Panc1 (cell line): ENCODE measurements around the gene RALA. TPM values are rescaled to one million over a fixed set of nuclear protein-coding genes. Genes with fewer than 3 reads are reported as not detected.

Source experiments
- ATAC-seq: fragments of 200-7000 bp; cut with Tn5 transposase; 2 replicates; pipeline ENCODE4 v1.9.1; 2020; ENCODE audit warnings: mild to moderate bottlenecking, moderate library complexity
- BruUV-seq: library from RNA; stranded (reverse); fragments of 400-500 nt; replicated peaks from 2 replicates; lab custom pipeline; 2021; lab: Mats Ljungman, UMichigan
- CTCF ChIA-PET: fragments of 300-600 bp; sonication (Branson Sonifier 250); formaldehyde crosslinking; loops from one replicate; lab custom pipeline; 2022; ENCODE audit warnings: antibody characterized with exemption; lab: Charles Lee
- POLR2A ChIA-PET: fragments of 300-600 bp; sonication (Branson Sonifier 250); formaldehyde crosslinking; loops from one replicate; lab custom pipeline; 2022; ENCODE audit warnings: antibody characterized with exemption; lab: Charles Lee
- DNase-seq: peaks from one replicate; pipeline ENCODE4 v3.0.0-alpha.2; 2010; ENCODE audit warnings: low read depth, low spot score
- H3K27ac ChIP-seq: 2 replicates; pipeline ENCODE4 v1.5.1; 2011; ENCODE audit warnings: mild to moderate bottlenecking, low read length, inconsistent platforms
- H3K27me3 ChIP-seq: fragments of 200-500 bp; sonication (Bioruptor generic); 2 replicates; pipeline ENCODE4 v1.6.0; 2014; ENCODE audit warnings: low read length, inconsistent platforms; ENCODE audit not compliant: control insufficient read depth, insufficient read depth
- H3K36me3 ChIP-seq: fragments of 200-500 bp; sonication (Bioruptor generic); 2 replicates; pipeline ENCODE4 v1.5.1; 2014; ENCODE audit warnings: inconsistent platforms, mild to moderate bottlenecking, low read length, moderate library complexity; ENCODE audit not compliant: control insufficient read depth, insufficient read depth
- H3K4me1 ChIP-seq: 2 replicates; pipeline ENCODE4 v1.5.1; 2011; ENCODE audit warnings: inconsistent platforms, mild to moderate bottlenecking, low read length, moderate library complexity; ENCODE audit not compliant: control insufficient read depth, insufficient read depth
- H3K4me3 ChIP-seq, 2 experiments: 2 replicates each; pipeline ENCODE4 v1.5.1; 2011 to 2012; ENCODE audit warnings: low read depth in 2 of 2, low read length in 2 of 2, mild to moderate bottlenecking in 2 of 2, inconsistent platforms in 1 of 2, moderate library complexity in 1 of 2
- H3K9me3 ChIP-seq: fragments of 200-500 bp; sonication (Bioruptor generic); 2 replicates; pipeline ENCODE4 v1.5.1; 2014; ENCODE audit warnings: low read depth, mild to moderate bottlenecking, inconsistent platforms, low read length, moderate library complexity; ENCODE audit not compliant: control insufficient read depth, insufficient read depth
- CTCF ChIP-seq: fragments of 450-650 bp; IDR thresholded peaks from 2 replicates; pipeline ENCODE4 v1.5.1; 2017; ENCODE audit warnings: mild to moderate bottlenecking
- POLR2AphosphoS5 ChIP-seq: IDR thresholded peaks from 2 replicates; pipeline ENCODE4 v1.6.1; 2012; ENCODE audit warnings: mild to moderate bottlenecking, low read depth, low read length, moderate library complexity
- REST ChIP-seq, 2 experiments: IDR thresholded peaks; 2 replicates each; pipeline ENCODE4 v1.6.1; 2011 to 2012; ENCODE audit warnings: low read depth in 2 of 2, control low read depth in 1 of 2, low read length in 1 of 2, mild to moderate bottlenecking in 1 of 2, moderate library complexity in 1 of 2; ENCODE audit not compliant: insufficient read depth in 1 of 2
- SIN3A ChIP-seq: IDR thresholded peaks from 2 replicates; pipeline ENCODE4 v1.6.1; 2012; ENCODE audit warnings: low read depth, mild to moderate bottlenecking, low read length, moderate library complexity, borderline replicate concordance; ENCODE audit not compliant: insufficient read depth
- TCF7L2 ChIP-seq: IDR thresholded peaks from 2 replicates; pipeline ENCODE4 v1.6.1; 2011; ENCODE audit warnings: mild to moderate bottlenecking, low read depth, low read length, inconsistent platforms
- in situ Hi-C: cut with HindIII; loops from 2 replicates; pipeline ENCODE4 v1.10.0; 2016; ENCODE audit warnings: low sequenced_read_pairs, low pct_unique_long_range_greater_than_20kb
- intact Hi-C: fragments of 100-400 bp; cut with micrococcal nuclease; formaldehyde crosslinking; loops from one replicate; pipeline ENCODE4 v1.10.0; 2022; ENCODE audit not compliant: unreplicated experiment
- total RNA-seq: library from RNA; stranded (reverse); gene quantifications from one replicate; pipeline ENCODE4 v1.2.1, GENCODE V29; 2021; ENCODE audit not compliant: unreplicated experiment

Gene RALA
- total RNA-seq, 1 experiment from 2014 or later, result 34.3 TPM

GRCh38 chr7:39753823-39754325 lies 130.5 kb downstream of the RALA start:
- no peak for DNase-seq
- in situ Hi-C loops (no loop called here), intact Hi-C loops (no loop called here)
- Histone ChIP-seq H3K4me3 (no peak overlapping the region), H3K27ac (no peak overlapping the region), H3K9me3 (no peaks in the 10 kb centered on the region), H3K27me3 (no peaks in the 10 kb centered on the region), H3K4me1 (no peaks in the 10 kb centered on the region), H3K36me3 (no peaks in the 10 kb centered on the region)
- BruUV-seq, result no TSS peak
- ATAC-seq, result no peak
- TF ChIP-seq CTCF, result no peak
- ChIA-PET CTCF (no interaction called here), POLR2A (interaction anchor here (0.5 kb wide), 1 partner anchor 221 kb away, joined by 3 read pairs; no protein-coding TSS in a partner anchor)

- Histone ChIP-seq H3K27me3 (no peaks in the 10 kb centered on the region), H3K4me3 (no peak overlapping the region), H3K27ac (no peak overlapping the region), H3K9me3 (no peaks in the 10 kb centered on the region), H3K36me3 (no peaks in the 10 kb centered on the region), H3K4me1 (no peaks in the 10 kb centered on the region)
- POLR2A ChIA-PET, result interaction anchor here (0.5 kb wide), 1 partner anchor 29 kb away, joined by 8 read pairs; no protein-coding TSS in a partner anchor
- intact Hi-C loops (no loop called here), in situ Hi-C loops (no loop called here)
- CTCF ChIA-PET, result no interaction called here
- DNase-seq (no peak), ATAC-seq (0 out of 2 replicates have a peak, but pooled peaks have one; percentile 26)
- BruUV-seq, result no TSS peak
- TF ChIP-seq REST (IDR thresholded peaks at IDR 0.05; ENCODE audit: insufficient read depth in 1 of 2, low read depth in 2 of 2, low read length in 1 of 2), result no peak
- no peak for TF ChIP-seq POLR2AphosphoS5
- TF ChIP-seq TCF7L2, result no peak
- no peak for TF ChIP-seq SIN3A
- no peak for TF ChIP-seq CTCF
These were observed 131.2 kb downstream of the RALA start for GRCh38 chr7:39754326-39755120.
